ENCODE data around the gene ALG12.

GRCh38 chr22:49873228-49873940 is 44.9 kb downstream of the ALG12 start:
- TF ChIP-seq, protein P1, sequence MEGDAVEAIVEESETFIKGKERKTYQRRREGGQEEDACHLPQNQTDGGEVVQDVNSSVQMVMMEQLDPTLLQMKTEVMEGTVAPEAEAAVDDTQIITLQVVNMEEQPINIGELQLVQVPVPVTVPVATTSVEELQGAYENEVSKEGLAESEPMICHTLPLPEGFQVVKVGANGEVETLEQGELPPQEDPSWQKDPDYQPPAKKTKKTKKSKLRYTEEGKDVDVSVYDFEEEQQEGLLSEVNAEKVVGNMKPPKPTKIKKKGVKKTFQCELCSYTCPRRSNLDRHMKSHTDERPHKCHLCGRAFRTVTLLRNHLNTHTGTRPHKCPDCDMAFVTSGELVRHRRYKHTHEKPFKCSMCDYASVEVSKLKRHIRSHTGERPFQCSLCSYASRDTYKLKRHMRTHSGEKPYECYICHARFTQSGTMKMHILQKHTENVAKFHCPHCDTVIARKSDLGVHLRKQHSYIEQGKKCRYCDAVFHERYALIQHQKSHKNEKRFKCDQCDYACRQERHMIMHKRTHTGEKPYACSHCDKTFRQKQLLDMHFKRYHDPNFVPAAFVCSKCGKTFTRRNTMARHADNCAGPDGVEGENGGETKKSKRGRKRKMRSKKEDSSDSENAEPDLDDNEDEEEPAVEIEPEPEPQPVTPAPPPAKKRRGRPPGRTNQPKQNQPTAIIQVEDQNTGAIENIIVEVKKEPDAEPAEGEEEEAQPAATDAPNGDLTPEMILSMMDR (IDR thresholded peaks at IDR 0.05; ENCODE audit: low read length): no peak
- no peak for TF ChIP-seq EZH2 (IDR thresholded peaks at IDR 0.05; ENCODE audit: borderline replicate concordance, low read length)
